ENCODE data around the gene SLC10A2.

SLC10A2 gene

DNA sequence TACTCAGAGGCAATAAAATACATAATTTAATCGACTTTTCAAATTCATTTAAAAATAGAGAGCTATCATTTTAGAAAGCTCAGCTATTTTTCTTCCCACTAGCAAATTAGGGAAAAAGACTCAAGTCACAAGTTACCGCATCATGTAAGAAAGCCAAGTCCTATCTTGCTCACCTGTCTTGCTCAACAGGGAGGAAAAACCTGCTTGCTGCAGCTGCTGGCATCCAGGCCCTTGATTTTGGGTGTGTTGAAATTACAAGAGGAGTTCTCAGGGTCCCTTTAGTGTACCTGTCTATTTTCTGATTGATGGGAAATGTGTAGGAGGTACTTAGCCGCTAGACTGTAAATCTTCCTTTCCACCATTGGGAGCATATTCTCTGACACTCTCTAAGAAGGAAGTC is 22.2 kb downstream of the SLC10A2 start:
- no peak for DNase-seq

DNA sequence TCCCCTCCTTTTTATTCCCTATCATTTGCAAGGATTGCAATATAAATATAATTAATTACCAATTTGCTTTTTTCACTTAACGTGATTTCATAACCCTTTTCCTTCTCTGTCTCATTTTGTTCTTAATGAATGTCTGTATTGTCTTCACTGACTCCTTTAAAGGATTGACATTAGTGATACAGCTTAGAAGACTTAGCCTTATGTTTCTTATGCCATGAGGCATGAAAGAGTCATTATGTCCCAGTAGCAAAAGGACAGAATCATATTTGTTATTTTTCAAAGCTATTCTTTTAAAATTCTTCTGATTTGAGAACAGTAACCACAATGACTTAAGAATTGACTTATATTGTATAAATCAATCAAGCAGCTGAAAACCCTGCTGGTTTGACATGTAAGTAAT is 26.2 kb downstream of the SLC10A2 start:
- DNase-seq: no peak

DNA sequence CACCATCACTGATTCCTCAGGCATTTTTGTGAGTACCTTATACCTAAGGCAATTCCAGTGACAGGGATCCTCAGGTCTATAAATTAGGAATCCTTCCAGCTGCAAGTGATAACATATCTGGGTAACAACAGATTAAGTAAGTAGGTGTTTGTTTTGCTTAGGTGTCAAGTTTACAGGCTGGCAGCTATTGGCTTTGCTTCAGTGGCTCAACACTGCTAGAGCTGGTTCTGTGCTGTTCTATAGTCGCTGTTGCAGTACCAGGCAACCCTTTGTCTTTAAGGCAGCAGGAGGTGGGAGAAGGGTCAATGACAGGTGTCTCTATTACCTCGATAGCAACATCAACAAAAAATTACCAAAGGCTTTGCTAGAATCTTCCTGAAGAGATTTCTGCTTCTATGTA is 27.0 kb downstream of the SLC10A2 start:
- no peak for DNase-seq

DNA sequence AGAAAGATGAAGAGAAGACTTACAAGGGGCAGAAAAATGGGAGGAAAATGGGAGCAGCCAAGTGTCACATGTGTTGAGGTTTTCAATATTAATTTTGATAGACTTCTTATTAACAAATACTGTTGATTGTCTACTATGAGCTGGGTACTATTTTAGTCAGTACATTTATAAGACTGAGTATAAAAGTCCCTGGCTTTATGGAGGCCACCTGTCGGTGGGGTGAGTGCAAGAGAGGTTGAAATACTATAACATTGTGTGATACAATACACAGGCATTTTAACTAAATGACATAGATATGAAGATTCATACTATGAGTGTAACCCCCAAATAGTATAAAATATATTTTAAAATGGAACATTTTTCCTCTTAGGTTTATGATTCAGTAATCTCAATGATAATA is 29.9 kb downstream of the SLC10A2 start:
- DNase-seq: no peak

DNA sequence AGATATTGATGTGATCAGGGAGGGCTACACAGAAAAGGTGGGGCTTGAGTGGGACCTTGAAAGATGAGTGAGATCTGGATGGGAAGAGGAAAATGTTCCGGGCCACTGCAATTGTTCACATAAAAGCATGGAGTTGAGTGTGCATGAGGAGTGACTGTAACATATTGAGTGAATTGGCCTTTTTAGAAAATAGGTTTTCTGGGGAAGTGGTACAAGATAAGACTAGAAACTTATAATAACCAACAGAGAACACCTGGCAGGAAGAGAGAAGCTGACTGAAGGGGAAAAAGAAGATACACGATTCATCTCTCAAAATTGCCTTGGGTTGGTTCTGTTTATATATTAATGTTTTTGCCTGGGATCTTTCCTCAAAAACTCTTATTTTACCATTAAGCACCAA is 32.2 kb downstream of the SLC10A2 start:
- no peak for DNase-seq

DNA sequence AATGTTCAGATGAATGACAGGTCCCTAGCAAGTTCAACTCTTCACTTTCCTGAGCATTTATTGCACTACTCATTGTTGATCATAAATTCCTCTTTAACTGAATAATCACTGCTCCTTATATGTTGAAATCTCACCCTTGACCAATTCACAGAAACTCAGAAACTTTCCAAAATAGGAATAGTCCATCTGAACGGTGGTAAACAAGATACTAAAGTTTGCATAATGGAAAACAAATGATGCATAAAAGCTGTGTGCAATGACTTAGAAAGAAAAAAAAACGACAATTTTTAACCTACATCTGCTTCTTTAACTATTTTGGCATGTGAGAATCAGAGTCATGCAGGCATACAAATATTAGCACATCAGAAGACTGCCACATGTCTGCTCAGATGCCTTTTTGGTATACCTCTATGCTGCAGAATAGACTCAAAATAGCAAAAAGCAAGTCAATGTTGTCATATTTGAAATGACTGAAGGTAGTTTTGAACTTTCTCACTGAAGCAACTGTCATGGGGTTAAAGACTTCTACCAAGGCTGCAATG is 34.8 kb downstream of the SLC10A2 start:
- DNase-seq: no peak

DNA sequence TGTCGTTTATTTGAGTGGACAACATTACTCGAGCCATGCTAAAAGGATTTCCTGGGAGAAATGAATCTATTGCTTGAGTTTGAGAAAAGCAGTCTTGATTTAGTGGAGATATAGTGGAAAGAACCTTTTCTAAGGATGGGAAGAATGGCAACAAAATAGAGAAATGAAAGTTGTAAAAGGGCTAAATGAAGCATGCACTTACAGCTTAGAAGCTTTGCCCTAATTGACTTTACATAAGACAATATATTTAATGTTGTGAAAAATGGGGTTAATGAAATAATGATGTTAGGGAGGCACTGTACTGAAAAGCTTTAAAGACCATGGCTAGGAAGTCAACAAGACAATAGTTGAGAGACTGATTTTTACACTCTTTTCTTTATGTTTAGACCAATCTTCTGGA is 35.4 kb downstream of the SLC10A2 start:
- DNase-seq: no peak

DNA sequence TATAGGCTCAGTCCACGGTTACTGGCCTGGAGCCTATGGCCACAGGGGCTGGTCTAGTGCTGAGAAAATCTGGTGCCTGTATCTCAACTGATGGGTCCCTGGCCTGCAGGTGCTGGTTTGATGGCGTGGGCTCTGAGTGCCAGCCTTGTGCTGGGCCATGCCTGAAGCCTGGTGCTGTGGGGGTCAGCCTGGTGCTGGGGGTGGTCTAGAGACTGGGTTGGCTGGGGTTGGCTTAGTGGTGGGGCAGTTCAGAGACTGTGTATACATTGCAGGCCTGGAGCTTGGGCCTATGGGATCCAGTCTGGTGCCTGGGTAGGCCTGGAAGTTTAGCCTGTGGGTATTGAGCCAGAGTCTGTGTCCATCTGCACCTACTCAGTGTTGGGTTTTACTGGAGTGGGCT is 36.4 kb downstream of the SLC10A2 start:
- no peak for DNase-seq

DNA sequence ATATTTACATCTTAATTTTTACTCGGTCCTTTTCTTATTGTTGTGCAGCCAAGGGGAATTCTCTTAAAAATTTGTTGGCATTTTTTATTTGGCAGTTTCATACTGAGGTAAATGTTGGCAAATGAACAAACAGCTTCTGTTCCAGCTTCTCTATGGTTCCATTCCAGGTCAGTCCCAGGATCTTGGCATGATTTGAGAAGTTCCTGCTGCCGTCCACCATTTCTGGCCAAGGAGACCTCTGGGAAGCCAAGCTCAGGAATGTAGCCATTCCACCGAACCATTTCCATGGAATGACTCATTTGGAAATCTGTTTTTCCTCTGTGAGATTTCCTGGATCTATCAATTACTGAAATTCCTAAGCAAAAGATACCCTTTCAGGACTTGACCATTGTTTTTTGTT is 43.9 kb downstream of the SLC10A2 start:
- DNase-seq: no peak

DNA sequence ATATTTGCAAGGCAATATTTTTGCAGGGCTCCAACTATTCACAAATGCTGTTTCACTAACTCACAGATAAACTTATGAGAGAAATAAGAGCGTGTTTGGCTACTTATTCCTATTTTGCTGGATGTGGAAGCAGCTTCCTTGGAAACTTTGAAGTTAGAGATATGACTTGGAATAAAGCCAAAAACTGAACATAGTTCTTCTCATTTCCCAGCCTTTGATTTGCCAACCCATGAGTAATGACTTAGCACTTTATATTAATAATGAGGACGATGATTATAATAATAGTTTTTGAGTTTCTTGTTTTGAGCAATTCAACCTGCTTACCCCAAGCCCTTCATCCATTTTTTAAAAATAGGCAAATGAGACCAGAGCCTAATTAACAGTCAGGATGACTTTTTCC is 47.7 kb downstream of the SLC10A2 start:
- no peak for DNase-seq

DNA sequence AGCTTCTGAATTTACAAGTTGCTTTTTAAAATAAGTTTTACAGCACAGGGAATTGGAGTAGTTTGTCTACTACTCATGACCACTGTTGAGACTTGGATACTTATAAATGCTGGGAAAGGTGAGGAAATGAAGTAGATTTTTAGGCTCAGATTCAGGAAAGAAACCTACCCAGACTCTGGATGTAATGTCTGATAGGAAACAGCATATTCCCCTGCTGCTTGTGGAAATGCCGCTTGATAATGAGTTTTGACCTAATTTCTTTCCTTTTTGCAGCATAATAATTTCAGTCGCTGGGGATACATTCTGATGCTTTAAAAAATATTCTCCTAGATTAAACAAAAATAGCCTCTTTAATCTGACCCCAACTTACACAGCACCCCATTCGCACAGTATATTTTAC is 53.6 kb downstream of the SLC10A2 start:
- no peak for DNase-seq

DNA sequence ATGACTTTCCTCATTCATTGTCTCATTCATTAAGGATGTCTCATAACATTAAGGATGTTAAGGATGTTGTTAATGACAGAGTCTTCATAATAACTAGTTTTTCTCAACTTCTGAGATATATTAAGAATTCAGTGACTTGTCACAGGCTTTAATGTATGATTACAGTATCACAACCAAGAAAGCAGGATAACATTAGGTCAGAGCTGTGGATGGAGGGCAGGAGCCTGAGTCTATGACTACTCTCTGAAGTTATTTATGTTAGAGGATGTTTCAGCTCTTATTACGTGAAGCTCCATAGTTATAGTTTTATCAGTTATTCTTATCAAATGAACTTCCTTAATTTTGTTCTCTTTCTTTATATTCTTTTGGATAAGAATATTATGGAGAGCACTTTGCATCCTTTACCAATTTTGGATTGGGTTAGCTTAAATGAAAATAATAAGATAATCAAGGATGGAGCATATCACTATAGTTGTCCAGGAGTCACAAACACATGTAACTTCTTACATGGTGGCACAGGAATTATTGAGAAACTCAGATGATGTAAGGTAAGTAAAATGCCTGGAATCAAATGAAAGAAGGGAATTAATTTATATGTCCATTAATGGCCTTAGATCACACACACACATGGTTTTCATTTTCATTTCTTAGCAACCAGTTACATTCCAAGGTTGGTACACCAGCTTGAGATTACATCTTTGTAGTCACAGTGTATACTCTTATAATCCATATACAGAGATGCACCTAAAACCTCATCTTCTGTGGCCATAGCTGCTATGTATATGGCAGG is 57.0 kb downstream of the SLC10A2 start:
- DNase-seq: no peak

DNA sequence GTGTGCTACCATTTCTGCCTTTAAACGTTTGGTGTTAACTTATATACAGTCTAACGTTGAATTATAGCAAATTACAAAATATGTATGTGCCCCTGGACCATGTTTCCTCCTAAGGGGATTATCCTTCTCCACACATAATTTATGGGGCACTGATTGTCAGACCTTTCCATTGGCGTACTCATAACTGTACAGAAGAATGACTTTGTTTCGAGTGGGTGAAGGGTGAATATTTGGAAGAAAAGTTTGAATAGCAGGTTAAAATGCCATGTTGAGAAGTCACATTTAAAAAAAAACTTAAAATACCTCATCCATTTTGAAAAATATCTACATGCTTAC is 58.8 kb downstream of the SLC10A2 start:
- DNase-seq: no peak

DNA sequence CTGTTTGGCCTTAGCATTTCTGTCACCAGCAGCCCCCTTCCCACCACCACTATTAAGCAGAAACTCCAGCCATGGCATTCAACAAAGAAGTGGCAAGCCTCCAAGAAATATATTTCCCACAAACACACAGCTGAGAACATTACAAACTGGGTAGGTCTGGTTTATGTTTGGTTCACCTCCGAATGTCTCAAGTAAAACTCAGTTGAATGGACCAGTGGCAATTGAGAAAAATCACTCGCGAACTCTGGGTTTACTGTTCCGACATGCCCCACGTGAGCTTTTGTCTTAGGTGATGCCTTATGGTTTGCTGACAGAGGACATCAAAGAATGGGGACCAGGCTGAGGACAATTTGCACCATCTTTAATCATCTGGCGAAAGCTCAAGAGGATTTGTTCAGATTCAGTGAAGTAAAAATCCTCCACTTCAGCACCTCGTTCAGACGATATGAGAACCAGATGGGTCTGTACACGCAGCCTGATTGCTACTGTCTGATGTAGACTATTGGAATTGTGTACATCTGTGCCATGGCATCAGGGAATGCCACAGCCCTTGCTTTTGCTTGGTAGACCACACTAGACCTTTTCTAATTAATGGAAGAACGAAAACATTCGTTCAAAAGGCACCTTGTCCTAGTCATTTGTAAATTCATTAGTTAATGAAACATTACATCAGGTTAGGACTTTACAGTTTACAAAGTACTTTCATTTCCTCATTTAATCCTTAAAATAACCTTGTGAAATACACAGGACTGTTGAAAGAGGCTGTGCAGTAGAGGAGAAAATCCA is 59.4 kb downstream of the SLC10A2 start:
- DNase-seq: no peak

DNA sequence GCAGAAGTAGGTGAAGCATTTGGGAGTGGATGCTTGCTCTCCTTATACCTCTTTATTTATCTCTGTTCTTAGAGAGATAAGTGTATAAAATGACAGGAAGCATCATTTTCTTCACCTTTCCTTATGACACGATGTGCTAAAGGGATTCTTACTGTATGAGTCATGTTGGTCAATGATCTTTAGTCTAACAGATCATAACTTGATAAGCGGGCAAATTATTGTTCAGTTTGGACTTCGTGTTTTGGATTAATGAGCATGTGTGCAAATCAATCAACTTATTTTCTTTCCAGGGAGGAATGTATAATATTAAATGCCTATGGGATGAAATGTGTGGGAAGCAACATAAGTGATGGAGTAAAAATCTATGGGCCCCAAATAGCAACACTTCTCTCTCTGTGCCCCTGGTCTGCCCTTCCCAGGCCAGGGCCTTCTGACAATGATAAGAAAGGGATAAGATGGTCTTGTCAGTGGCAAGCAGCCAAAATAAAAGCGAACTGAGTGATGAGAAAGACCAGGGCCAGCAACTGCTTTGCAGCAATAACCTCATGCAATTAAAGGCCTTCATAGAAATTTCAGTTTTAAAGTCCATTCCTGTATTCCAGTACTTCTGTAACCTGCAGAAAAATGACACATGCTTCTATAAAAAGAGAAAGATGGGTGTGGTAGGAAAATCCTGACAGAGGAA is 61.4 kb downstream of the SLC10A2 start:
- no peak for DNase-seq

DNA sequence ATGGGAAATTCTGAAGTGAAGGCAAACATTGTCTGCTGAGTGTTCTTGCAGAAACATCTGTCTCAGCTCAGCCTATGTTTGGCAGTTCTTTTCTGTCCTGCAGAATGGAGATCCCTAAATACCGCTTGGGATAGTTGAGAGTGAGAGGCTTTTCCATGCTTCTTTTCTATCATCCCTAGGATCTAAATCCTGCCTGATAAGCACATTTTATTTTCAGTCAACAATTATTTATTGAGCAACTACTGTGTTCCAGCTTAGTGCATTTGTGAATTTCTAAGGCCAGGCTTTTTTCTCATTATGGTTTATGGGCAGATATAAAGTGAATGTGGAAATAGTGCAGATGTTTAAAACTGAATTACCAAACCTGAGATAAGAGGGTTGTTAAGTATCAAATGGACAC is 62.6 kb downstream of the SLC10A2 start:
- DNase-seq: no peak

DNA sequence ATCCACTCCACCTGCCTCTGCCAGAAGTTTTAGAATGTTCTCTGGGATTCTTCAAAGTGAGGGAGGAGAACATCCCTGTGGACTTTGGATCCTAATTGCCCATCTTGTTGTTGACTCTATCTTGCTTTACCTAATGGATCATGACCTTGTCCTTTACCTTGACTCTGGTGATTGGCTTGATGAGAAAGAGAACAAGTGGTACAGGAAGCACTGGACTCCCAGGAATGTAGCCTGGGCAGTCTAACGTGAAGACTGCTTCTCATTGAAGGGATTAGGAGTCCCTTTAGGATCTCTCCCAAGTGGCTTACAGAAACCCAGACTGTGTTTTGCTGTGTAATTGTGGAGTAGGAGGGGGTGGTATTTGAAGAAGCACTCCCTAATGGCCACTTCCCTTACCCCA is 63.9 kb downstream of the SLC10A2 start:
- DNase-seq: no peak

DNA sequence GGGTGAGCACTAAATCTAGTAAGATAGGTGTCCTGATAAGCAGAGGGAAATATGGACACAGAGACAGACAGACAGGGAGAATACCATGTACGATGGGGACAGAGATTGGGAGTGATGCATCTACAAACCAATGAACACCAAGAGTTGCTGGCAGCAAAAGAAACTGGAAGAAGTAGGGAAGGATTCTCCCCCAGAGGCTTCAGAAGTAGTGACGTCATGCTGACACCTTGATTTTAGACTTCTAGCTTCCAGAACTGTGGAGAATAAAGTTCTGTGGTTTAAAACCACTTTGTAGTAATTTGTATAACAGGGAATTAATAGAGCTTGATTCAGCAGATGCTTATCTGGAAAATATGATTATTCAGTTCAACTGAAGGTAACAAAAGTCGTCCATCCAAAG is 66.1 kb downstream of the SLC10A2 start:
- DNase-seq: no peak

DNA sequence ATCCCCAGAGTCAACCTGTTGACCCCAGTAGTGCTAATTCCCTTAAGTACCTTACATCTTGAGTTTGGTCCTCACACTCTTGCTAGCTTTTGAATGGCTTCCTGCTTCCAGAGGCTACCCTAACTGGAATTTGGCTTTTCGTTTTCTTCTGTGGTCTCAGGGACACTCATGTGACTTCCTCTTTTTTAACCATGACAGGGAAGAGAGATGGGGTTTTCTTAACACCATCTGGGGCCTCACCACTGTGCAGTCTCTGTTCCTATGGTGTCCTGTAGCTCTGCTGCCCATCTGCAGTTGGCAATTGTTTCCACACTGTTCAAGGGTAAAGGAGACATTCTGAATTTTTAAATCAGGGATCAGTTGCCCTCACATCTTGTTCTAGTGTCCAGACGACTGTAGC is 66.7 kb downstream of the SLC10A2 start:
- no peak for DNase-seq

Measured in suppressor macrophage treated with lipopolysaccharide for 4 hours (primary cell).